T-helper 2 cell (primary cell): Measurements from ENCODE around the gene MGST2.

Source experiments
- DNase-seq, 5 experiments: peaks; one replicate each; pipeline versions ENCODE4 v3.0.0 to v3.0.0-alpha.2; 2012 to 2022

The MGST2 gene

DNA sequence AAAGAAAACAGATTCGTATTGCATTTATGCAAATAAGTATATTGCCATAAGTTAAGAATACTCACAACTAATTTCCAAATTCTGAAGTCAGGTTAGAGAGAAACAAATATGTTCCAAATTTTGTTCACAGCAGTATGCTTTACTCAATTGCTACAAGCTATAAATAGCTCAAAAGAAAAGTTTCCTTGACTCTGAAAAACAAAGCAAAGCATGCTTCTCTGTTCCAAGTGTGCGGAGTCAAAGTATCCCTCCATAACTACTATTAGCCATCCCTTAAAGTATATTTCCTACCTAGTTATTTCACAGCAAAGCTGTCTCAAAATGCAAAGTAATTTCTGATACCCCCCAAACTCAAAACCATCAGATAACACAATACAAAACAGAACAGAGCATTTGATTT lies 47.3 kb downstream of the MGST2 start:
- no peak for DNase-seq

DNA sequence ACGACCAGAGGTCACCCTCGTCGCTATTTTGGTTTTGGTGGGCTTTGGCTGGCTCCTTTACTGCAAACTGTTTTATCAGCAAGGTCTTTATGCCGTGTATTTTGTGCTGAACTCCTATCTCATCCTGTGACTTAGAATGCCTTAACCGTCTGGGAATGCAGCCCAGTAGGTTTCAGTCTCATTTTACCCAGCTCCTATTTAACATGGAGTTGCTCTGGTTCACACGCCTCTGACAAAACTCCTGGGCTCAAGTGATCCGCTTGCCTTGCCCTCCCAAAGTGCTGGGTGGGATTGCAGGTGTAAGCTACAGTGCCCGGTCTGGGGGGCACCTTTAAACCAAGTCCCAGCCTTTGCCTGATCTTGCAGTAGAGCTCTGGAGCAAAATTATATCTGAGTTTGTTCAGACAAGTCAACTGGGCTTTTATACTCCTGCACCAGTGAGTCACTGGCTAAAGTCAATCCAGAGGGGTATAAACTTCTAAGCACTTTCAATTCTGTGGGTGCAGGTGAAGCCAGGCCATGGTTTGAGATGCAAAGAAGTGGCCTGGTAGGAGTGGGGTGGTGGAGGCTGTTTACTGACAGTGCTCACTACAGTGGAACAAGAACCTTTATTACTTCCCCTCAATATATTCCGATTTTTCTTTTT lies 50.2 kb downstream of the MGST2 start:
- DNase-seq, result no peak

DNA sequence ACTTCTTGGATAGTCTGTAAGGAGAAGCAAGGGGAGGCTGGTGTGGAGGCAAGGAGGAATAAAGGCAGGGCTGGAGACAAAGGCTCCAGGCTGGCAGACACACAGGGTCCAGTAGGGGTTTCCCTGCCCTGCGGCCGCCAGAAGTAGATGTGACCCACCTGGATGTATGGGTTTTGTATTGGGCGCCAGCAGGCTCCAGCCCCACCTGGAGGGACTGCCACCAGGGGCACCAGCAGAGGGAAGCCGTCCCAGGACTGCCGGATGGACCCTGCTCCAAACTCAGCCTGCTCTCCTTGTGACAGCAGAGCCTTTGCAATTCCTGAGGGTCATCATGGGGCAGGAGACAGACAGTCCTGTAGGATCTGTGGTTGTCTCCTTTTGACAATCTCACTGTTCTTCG lies 52.7 kb downstream of the MGST2 start:
- DNase-seq, result no peak

DNA sequence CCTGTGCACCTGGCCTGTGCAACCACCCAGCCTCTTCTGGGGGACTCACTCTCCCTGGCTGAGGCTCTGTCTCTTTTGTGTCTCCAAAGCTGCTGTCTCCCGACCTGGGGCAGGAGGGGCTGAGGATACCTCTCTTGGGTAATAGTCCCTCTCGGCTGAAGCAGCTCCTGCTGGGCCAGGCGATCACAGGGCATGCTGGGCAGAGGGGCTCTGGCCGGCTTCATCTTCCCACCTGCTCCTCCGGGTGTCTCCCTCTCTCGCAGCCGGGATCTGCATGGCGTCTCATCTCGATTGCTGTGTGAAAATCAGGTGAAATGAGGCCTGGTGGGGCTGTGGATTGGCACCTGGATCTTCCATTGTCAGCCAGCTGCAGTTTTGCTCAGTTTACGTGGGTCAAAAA lies 53.2 kb downstream of the MGST2 start:
- DNase-seq, result no peak

DNA sequence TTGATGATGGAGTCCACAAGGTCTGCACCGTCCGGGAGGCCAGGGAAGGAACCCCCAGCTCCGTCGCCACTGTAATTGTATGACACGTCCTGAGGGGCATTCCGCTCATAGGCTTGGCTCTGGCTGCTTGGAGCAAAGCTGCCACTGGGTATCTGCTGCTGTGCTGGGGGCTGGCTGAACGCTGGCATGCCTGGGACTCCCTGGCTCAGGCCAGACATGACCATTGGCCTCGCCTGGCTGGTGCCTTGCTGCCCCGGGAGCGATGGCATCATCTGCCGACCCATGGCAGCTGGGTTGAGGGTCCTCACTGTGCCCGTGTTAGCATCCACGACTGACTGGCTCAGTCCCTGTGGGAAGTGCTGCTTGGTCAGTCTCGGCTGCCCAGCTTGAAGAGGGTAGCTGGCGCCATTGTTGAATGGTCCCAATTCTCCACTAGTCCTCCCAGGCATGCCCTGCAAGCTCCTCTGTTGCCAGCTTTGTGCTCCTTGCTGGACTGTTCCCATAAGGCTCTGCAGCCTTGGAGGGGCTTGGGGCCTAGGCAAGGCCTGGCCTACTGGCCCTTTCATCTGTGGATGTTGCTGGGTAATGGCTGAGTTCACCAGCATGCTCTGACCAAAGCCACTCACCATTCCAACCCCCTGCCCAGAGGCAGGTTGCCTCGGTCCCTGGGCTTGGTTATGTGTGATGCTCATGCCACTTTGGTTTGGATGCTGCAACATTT lies 53.9 kb downstream of the MGST2 start:
- no peak for DNase-seq

DNA sequence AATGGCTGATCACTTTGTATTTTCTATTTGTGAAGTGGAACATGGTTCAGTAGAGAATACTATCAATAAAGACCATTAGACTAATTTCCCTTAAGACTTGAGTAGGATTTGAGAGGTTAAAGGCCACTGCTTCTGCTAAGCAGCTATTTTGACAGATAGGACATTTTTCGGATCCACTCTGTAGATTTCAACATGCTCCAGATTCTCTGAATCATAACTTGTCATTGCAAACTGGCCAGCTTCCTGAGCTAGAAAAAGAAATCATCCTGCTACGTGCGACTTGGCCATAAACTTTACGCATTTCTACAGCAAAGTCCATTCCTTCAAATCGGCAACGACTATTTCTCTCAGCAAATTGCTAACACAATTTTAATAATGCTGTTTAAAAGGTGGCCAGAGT lies 55.2 kb downstream of the MGST2 start:
- DNase-seq, result no peak

DNA sequence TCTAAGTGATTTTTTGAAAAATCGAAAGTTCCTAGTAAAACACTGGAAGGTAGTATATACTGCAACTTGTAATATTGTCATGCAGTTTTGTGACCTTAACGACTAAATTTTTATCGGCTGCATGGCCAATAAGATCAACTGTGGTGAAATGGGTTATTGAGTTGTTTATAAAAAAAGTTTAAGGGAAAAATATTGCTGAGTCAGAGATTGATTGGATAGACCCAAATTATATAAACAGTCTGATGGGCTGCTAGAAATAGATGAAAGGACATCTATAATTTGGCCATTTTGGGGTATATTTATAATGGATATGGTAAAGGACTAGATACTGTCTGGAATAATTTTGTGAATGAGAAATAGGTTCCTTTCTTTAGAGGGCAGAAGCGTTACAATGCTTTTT lies 56.2 kb downstream of the MGST2 start:
- no peak for DNase-seq

DNA sequence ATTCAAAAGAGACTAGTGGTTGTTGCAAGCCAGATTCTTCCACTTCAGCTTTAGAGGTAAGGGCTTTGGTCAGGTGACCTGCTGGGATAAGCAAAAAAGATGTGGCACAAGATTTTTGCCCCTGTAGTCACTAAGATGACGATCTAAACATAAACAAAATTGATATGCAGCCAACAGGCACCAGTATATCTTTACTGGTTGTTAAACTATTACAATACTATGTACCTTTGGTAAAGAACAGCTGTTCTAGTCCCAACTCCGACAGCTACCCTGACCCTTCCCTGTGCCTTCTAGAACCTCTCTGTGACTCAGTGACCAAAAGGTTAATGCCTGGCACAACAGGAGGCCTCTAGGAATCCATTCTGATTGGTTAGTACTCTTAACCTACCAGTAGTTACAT lies 59.6 kb downstream of the MGST2 start:
- DNase-seq, result no peak

DNA sequence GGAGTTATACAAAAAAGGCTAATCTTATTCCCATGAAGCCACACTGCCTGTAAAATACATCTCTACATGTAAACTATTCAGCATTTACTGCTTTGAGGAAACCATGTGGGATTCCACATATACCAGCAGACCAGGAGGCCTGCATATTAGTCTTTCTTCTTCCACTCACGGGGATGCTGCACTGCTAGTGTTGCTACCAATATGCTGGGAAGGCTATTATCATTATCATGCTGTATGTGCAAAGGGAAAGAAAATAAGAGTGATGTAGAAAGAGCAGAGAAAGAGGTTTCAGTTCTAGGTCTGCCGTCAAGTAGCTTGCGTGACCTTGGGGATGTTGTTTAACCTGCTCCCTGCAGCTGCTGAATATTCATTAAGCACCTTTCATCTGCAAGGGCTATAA lies 61.0 kb downstream of the MGST2 start:
- DNase-seq, result no peak

DNA sequence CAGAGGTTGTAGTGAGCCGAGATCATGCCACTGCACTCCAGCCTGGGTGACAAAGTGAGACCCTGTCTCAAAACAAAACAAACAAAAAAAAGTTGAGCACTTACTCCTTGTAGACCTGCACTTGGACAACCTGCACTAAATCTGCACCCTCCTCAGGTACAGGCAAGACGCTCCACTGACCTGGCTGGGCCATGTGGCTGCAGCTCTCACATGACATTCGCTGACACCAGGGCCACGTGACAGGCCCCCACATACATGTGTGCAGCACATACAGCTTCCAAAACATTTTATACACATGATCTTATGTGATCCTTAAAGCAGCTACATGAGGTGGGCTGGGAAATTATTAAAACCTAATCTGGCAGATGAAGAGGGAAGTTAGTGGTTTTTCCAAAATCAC lies 62.5 kb downstream of the MGST2 start:
- no peak for DNase-seq

DNA sequence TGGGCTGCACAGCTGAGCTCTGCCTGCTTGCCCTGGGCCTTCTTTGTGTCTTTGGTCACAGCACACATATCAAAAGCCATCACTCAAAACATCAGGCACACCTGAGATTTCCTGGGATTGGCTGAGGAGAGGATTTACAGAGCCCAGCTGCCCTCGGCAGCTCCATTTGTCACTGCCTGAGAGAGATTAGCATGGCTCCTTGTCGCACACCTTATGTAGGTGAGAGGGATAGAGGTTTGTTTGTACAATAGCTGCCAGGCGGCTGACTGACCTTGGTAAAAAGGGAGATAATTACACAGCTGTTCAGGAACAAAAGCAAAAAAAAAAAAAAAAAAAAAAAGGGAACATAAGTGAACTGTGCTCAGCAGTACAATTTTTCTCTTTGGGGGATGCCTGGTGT lies 63.2 kb downstream of the MGST2 start:
- no peak for DNase-seq

DNA sequence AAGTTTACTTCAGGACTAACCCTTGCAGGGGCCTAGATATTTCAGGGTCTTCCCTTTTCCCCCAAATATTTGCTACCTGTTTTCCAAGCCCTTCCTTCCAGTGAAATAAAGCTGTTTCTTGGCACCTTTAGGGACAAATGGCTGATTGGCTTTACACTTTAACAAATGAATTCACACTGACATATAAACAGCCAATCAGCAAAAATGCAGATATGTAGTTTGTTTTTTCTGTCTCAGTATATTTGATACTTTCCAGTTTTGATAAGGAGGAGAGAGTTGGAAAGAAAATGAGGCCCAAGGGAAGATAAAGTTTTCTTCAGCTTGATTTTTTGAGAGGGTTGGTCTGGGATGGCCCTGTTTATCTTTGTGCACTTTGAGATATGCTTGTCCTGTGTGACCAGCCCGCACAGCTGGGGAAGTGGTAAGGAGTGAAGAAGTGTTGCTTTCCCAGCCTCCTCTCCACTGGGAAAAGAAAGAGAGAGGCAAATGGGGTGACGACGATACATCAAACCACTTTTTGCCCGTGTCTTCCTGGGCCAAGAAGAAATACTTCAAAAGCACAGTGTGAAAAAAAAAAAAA lies 67.5 kb downstream of the MGST2 start:
- no peak for DNase-seq

DNA sequence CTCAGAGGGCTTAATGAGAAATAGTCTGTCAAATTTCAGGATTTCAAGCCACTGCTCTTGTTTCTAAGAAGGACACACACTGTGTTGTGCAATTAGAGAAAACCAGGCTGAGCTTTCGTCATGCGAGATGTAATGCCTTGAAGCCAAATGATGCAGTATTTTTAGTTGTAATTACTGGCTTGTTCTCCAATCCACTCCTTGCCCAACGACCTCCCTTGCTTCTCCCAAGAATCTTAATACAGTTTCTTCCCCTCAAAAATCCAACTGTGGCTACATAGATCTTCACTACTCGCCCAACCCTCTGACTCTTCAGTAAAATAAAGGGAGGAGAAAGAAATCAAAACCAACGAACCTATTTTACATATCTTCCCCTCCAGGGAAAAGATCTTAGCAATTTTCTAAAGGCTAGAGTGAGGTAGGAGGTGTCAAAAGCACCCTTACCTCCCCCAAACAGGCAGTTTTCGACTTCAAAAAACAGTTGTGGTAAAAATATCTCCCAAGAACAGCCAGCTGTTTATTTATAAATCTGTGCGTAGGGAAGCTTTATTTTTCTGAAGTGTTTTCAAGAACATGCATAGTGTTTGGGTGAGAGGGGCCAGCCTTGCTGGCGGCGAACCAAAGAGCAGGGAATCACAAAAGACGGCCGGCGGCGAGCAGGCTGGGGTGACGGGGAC lies 68.7 kb downstream of the MGST2 start:
- no peak for DNase-seq

DNA sequence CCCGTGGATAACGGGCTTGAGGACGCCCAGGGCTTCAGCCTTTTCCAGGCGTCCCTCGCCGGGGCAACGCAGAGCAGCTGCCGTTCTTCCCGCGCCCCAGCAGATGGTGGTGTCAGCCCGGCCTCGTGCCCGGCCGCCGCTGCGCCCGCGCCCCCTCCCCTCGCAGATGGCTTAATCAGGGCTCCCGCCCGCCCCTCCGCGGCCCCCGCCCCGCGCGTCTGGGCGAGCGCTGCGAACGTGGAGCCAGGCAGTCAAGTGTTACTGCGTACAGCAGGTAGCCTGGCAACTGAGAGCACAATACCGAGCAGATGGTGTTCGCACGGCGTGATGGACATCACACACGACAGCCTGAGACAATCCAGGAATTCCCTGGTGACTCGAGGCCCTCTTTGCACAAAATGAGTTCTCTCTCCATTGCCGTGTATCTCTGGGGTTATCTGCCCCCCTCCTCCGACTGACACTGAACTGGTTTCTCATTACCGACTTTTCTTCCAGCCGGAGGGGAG lies 69.3 kb downstream of the MGST2 start:
- peak in 3 of 5 experiments; percentile 14 to 62 (median 18) for DNase-seq

DNA sequence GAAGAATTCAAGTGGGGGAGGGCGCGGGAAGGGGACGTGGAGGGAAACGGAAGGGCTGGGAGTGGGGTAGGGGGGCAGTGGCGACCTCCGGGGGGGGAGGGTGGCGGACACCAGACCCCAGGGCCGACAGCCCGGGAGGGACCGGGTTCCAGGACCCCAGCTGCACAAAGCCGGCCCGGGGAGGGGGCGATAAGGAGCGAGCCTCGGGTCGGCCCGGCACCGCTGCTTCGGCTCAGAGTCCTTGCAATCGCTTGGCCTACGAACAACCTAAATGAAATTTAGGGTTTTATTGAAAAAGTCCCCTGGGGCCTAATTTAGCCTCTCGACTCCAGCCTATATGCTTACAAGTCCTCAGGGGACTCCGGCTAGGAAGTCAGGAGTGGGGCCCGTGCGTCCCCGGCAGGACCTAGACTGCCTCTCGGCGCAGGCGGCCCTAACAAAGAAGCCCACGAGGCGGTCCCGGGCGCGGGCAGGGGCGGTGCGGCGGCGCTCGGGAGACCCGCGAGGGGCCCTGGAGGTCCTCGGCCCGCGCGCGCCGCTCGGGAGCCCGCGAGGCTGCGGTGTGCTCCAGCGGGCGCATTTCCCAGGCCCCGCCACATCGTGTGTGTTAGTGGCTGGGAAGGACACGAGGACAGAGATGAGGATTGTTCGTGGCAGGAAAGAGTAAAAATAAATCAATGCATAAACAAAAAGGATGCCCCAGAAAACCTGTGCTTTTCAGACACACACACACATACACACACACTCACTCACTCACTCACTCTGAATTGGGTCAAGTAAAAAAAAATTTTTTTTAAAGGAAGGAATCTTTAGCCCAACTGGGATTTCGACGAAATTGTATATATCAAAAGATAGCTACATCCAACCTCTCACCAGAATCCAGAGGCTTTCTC lies 70.0 kb downstream of the MGST2 start:
- no peak for DNase-seq

DNA sequence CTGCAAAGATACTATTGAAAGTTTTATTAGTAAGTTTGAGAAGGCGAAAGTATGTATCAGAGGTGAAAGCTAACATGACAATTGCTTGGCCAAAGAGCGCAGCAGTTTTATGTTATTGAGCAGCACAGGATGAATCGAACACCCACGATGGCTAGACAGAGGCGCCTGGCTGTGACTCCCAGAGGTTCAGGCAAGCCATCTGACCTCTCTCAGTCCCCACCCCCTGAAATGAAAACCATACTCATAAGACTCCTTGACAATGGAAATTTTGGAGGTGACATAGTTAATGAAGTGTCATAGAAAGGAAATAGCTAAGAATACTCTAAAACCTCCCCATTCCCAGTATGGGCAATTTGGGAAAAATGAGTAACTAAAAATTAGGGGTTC lies 70.6 kb downstream of the MGST2 start:
- no peak for DNase-seq

DNA sequence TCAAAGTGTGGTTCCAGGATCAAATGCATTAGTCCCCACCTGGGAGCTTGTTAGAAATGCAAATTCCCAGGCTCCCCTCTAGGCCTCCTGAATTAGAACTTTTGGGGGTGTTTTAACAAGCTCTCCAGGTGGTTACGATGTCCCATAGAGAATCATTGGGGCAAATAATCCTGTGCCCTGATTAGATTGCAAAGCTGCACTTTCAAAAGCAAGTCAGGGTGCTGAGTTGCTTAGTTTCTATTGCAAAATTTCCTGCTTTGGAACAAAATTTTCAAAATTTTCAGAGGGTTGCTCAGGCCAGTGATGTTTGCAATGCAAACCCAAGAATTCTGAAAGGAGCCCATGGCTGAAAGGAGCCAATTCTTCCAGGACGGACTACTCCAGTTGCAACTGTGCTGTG lies 71.0 kb downstream of the MGST2 start:
- no peak for DNase-seq

DNA sequence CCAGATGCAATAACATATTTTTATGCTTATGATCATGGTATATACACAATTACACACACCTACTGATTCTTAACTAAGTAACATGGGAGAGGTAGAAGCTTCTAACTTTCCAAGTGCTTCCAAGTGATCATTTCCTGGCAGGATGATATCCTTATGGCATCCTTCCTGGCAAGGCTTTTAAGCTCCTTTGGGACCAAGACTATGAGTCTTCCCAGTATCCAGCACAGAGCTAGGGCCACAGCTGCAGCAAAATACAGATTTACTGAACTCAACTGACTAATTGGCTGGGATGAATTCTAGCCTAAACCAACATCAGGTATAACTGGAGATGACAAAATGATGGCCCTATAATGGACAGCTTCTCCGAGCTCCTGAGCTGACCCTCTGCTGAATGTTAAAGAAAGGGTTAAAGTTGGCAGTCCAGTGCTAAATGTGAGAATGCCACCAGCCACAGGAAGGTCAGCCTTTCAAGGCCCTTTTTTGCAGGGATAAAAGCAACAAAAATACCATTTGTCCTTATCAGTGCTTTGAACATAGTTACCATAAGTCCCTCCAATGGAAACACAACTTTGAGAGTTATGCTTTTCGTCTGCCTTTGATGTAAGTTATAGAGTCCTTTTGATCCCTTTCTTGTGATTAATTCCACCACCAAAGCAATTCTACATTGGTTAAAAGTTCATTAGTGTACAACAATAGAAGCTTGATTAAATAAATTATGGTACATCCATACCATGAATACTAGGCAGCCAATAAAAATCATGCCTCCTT lies 73.4 kb downstream of the MGST2 start:
- DNase-seq, result no peak

DNA sequence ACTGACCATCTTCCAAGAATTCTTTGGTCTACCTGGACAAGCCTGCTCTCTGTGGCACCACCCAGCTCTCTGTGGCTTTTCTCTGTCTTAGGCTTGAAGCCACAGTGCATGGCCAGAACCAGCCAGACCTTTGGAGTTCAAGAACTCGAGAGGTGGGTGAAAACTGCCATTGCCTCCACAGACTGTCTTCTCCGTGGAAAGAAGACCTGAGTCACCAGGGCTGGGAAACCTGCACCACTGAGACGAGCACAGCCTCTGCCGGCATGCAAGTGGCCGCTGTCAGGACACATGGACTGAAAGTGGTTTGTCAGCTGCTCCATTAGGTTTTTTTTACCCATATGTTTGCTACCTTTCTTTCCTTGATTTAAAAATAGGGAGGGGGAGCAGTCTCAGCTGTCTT lies 74.5 kb downstream of the MGST2 start:
- DNase-seq, result no peak

DNA sequence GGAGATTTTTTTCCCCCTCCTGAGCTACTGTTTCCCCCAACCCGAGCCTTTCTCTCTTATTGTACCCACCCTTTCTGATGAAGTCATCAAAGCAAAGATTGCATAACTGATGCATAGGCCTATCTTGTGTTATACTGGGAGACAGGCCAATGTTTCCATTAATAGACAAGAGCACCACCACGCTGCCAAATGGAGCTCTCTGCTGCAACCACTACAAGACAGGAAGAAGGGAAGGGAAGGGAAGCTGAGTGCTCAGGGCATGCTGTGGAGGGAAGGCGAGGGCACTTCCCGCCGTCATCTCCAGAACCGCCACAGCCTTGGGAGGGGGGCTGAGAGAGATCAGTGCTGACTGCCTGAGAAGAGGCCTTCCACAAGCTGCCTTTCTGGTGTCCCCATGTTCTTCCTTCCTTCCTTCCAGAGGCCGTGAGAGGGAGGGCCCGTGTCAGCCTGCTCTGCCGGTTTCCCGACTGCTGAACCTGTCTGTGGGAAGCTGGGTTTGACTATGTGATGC lies 75.0 kb downstream of the MGST2 start:
- no peak for DNase-seq

DNA sequence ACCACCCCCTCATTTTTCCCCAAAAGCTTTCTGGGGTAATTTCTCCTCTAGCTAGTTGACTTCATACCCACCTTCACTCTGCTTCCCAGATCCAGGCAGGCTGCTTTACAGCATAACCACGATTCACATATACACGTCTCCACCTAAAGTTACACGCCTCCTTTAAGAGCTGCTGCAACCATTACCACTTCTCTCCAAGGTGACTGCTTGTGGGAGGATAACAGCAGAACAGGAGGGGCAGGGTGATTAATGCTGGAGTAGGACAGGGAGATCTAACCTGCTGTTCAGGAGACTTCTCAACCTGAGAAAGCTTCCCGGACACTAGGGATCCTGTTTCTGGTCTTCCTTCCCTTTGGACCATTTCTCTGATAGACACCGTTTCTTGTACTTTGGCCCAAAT lies 77.4 kb downstream of the MGST2 start:
- no peak for DNase-seq

DNA sequence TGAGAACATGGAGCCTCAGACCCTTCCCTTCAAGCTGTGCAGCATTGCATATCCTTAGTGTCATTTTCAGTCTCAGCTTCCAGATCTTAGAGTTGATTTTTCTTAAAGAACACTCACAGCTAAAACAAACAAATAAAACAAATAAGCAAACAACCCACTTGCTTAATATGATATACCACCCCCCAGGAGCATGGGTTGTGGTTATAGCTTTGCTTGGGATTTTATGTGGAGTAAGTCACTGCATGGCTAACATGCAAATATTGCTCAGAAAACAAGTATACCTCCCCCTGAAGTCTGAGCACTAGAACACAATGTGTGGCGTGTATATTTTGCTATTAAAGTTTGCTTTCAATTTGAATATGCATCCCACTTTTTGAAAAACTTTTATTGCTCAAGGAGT lies 78.6 kb downstream of the MGST2 start:
- DNase-seq, result no peak
